ENCODE results near the gene GALNT6.
A peak's percentile ranks its signal among the peaks of the same experiment; 100 is the strongest.
"Not testable (repeated sequence)": the region's sequence is repeated elsewhere in the genome, so short reads cannot be mapped to it uniquely, and the experiment has no call there.

GALNT6 gene

DNA sequence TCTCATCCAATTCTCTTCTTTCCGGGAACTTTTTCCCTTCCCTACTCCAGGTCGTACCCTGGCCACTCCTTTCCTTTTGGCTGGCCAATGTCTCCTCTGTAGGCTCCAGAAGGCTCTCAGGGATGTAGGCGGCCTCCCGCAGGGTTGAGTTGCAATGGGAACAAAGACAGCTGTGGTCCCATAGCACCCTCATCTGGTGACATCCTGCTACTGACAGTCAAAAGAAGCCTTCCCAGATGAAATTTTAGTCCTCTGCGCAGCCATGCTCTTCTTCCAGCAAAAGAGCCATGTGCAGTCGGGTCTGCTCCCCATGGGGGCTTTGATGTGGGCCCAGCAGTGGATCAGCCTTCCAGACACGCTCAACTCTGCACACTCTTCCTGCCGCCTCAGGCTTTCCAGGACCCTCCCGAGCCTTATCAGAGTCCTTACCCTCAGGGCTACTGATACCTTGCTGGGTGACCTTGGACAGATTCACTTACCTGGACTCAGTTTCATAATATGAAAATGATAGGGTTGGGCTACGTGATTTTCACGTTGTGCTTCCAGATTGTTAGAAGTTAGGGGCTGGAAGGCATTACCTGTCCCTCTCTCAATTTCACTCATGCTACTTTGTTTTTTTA, 39.2 kb downstream of the GALNT6 start:
- peak; percentile 45 for DNase-seq (ENCODE audit: low spot score)

DNA sequence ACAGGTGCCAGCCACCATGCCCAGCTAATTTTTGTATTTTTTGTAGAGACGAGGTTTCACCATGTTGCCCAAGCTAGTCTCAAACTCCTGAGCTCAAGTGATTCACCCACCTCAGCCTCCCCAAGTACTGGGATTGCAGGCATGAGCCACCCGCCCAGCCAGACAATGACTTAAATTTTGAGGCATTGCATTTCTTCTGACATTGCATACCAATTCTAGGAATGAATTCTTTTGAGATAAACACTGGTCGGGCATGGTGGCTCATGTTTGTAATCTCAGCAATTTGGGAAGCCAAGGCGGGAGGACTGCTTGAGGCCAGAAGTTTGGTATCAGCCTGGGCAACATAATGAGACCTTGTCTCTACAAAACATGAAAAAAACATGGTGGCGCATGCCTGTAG, 42.2 kb downstream of the GALNT6 start:
- no peak for DNase-seq (ENCODE audit: low spot score)

DNA sequence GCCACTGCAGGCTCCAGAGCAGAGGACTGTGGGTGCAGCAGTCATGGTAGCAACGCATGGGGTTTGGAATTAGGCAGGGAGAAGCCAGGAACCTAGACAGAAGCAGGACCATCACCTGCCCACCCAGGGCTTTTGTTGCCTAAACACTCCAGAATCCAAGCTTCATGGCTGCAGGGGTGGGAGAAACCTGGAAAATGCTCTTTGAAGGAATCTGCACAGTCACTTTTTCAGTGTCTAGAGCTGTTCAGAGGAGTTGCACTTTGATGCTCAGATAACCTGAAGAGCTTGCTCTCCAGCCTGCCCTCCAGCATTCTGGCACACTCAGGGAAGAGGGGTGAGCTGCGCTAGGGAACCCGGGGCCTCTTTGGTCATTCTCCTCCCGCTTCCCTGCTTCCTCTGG, 43.1 kb downstream of the GALNT6 start:
- DNase-seq (ENCODE audit: low spot score) = no peak

DNA sequence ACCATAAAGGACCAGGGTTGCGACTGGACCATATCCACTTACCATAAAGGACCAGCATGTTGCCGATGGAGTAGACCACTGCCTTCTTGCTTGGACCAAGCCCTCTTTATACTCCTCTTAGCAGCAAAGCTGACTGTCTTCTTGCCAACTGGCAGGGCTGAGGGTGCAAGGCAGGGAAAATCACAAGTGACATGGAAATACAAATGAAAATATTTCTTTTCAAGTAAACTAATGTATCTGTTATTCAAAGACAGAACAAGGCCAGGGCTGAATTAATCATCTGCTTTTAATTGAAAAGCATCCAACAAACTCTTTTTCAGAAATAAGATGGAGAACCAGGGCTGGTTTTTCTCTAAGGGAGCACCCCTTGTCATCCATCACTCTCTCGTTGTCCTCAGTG, 44.6 kb downstream of the GALNT6 start, which contains the start of gene CELA1:
TSS of gene CELA1 (minus strand) at position 99 of the 400 bp plus-strand sequence. CDS start at position 58, 41 bp downstream.
- no peak for DNase-seq (ENCODE audit: low spot score)

DNA sequence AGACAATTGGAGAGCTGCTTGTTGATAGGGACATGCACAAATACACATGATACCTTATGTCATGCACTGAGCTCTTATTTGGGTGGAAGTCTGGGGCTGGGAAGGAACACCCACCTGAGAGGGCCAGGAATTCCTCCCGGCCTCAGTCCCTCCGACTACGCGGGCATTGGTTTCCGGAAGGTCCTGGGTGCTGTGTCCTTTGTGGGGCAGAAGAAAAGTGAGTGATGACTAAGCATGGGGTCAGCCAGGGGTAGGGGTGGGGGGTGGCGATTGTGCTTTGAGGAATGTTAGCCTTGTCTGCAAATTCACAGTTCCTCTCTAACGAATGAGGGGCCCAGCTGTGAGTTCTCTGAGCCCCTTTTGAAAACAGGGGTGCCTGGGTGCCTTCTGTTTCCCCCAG, 45.5 kb downstream of the GALNT6 start:
- DNase-seq (ENCODE audit: low spot score) = no peak

DNA sequence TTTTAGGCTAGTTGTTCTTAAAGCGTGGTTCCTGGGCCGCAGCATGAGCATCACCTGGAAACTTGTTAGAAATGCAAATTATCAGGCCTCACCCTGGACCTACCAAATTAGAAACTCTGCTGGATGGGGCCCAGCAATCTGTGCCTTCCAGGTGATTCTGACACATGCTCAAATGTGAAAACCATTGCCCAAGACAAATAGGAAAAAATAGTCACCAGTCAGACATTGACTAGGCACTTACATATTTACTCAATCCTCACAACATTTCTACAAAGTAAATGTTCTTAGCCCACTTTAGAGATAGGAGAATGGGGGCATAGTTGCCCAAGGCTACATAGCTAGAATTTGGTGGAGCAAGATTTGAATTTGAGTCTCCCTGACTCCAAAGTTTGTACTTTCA, 48.0 kb downstream of the GALNT6 start:
- no peak for DNase-seq (ENCODE audit: low spot score)

DNA sequence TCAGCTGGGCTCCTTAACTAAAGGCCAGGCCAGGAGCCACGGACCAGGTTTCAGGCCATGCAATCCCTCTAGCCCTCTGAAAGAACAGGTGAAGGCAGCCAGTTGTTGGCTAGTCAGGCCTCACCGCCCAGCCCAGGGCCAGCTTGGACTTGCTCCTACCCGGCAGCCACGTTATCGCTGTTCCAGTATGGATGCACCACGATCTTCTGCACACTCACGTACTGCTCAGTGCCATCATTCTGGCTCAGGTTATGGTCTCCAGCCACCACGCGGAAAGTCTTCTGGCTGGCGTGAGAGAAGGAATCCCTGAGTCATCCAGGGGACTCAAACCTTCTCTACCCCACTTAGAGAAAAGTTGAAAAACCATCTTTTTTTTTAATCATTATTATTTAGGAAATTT, 48.8 kb downstream of the GALNT6 start:
- no peak for DNase-seq (ENCODE audit: low spot score)

DNA sequence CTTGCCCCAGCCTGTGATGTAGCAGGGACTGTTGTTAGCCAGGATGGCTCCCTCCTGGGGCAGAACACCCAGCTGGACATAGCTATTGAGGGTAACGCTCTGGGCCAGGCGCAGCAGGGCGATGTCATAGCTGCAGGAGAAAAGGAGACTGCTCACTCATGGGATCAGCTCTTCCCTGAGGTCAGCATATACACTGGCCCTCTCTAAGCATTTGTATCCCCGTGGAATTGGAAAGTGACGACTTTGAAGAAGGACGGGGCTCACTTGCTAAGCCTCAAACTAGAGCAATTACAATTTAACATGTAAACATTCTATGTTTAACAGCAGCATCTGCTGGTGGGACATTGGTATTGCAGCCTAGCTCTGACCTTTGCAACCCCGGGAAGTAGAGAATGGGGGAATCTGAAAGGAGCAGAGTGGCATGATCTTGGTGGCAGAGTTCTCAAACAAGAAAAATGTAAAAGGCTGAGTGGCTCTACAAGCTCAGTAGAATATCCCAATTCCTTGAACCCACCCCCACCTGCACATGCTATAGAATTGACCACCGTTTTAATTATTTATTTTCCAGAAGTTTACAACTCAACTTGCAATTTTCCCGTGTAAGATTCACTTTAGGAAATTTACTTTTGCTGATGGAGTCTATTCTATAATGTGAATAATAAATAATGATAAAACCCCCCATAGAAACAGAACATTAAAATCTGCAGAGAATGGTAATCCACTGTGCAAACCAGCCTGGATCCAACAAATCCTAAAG, 49.8 kb downstream of the GALNT6 start:
- peak; percentile 70 for DNase-seq (ENCODE audit: low spot score)

DNA sequence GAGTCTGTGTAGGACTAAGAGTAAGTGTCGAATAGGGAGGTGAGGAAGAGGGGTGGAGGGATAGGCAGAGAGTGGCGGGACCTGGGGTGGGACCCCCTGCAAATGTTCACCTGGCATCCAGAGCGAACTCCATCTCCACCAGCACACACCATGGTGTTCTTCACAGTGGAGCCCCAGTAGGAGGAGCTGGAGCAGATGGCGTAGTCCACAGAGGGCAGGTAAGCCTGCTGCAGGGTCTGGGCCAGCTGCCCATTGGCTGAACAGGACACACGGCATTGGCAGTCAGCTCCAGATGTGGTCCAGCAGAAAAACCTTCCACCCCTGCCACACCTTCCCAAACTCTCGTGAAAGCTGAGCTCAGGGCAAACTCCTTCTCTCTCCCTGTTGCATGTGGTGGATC, 51.5 kb downstream of the GALNT6 start:
- DNase-seq (ENCODE audit: low spot score) = no peak

DNA sequence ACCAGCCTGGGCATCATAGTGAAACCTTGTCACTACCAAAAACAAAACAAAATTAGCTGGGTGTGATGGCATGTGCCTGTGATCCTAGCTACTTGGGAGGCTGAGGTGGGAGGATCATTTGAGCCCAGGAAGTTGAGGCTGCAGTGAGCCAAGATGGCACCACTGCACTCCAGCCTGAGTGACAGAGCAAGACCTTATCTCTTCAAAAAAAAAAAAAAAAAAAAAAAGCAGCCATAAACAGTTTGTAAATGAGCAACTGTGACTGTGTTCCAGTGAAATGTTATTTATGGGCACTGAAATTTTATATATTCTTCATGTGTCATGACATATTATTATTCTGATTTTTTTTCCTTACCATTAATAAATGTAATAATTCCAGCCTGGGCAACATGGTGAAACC, 53.9 kb downstream of the GALNT6 start:
- not testable (repeated sequence) for DNase-seq (ENCODE audit: low spot score)

DNA sequence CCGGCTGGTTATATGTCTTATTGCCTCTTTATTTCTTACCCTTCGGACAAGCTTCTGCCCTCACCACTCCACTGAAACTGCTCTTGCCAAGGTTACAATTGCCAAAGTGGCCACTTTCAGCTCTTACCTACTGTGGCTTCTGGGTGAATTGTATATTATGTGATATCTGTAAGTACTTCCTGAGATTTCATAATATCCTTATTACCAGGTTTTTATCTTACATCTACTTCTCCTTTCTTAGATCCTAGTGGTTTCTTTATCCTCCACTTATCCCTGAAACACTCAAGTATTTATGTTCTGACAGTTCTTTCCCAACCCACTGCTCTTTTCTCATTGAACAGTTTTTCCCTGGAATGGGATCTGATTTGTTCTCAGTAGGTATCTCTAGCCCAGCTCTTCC, 55.3 kb downstream of the GALNT6 start:
- DNase-seq (ENCODE audit: low spot score) = no peak

DNA sequence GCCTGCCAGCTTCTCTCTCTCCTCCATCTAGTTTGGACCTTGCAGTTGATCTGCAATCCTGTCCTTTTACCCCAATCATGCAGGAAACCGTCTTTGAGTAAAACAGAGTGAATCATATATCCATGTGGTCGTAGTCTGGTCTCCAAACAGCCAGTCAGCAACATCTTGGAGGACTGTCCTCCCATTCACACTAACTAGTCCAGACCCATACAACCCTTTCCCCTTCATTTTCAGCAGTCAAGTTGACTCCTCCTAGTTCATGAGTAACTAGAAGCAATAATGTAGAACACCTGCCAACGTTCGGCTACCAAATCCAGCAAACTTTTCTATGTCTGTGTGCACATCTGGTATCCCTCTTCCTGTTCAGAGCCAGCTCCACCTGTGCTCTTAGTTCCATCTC, 56.4 kb downstream of the GALNT6 start:
- DNase-seq (ENCODE audit: low spot score) = peak; percentile 16

DNA sequence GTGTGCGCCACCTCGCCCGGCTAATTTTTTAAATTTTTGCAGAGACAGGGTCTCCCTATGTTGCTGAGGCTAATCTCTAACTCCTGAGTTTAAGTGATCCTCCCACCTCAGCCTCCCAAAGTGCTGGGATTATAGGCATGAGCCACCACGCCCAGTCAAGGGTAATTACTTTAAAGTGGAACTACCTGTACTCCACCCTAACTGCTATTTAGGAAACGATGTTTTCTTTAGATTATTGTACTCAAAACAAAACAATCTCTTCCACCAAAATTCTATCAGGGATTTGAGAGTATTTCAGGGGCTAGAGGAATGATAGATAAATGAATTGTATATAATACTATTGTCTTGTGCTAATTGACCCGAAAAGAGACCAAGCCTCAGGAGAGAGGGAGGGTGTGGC, 57.7 kb downstream of the GALNT6 start:
- DNase-seq (ENCODE audit: low spot score) = no peak

DNA sequence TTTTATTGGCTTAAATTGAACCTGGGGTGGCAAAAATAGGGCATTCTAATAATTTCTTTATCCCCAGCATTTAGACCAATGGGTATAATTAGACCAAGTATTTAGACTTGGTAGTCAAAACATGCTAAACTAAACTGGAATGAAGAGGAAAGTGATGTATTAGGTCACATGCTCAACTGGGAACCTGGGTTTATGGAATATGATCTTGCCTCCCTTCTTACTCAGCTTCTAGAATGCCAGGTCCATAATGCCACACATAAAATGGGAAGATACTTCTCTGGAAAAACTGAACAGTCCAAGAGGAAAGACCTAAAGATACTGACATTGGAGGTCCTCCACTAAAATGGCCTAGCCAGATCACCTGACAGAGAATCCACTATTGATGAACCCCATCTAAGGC, 61.0 kb downstream of the GALNT6 start:
- no peak for DNase-seq (ENCODE audit: low spot score)

DNA sequence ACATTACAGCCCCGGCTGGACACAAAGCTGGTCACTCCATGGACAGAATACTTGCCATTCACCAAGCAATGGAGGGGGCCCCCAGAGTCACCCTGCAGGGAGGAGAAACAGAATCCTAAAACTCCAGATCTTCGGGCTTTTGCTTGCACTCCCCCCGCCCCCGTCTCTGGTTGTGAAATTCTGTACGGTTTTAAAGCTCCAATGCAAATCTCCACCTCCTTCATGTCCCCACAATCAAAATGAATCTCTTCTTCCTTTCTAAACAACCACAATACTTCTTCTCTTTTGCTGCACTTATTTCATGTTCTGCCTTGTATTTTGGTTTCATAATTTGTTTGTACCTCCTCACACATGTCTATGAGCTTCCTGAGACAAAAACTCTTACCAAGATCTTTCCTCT, 61.5 kb downstream of the GALNT6 start:
- DNase-seq (ENCODE audit: low spot score) = no peak

DNA sequence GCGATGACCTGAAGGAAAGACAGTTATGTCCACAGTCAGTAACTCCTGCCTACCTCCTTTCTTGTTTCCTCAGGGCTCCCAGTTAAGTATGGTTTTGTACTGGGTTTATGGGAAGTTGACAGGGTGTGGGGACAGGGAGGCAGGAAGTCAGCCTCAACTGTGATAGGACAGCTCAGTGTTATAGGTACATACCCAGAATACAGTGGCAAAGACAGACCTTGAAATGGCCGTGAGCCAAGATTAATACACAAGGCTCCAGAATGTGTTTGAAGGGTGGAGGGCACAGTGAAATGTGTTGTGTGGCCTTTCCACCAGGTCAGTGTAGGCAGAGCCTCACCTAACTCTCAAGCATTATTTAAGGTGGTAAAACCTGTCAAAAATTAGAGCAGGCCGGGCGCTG, 62.6 kb downstream of the GALNT6 start:
- no peak for DNase-seq (ENCODE audit: low spot score)

DNA sequence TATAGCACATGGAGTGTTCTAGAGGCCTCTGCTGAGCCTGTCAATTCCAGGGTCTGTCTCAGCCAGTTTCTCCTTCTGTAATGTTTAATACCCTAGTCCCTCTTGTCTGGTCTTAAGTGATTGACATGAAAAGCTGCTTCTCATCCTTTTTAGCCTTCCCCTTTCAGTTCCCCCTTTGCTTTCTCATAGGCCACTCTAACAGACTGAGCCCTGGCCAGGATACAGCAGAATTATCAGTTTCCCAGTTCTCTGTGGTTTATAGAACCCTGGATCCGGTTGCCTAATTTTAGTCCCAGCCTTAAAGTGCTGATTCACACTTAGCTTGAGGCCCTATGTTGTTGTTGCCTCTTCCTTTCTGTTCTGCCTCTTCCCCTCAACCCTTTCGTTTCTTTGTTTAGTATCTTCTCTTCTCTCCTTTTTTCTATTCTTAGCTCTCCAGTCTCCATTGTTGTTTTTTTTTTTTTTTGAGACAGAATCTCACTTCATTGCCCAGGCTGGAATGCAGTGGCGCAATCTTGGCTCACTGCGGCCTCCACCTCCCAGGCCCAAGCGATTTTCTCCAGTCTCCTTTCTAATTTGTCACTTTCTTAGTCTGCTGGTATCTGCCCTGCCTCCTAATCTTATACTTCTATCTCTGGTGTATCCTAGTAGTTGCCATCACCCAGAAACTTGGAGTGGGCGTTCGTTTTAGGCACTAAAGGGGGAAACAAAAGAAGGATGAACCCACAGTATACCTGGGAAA, 64.3 kb downstream of the GALNT6 start:
- no peak for DNase-seq (ENCODE audit: low spot score)

DNA sequence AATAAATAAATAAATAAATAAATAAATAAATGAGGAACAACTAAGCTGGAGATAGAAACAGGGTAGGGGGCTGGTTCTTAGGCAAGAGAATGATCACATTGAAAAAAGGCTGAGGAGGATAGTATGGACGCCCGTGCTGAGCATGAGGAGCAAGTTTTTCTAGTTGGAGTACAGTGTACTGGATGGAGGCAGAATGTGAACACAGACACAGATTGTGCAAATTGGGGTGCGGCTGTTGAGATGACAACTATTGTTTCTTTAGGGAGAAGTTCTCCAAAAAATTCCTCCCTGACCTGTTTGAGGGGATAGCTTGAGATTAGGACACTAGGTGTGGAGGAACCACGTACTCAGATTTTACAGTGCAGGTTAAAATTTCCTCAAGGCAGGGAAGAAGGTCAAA, 66.3 kb downstream of the GALNT6 start:
- DNase-seq (ENCODE audit: low spot score) = no peak

DNA sequence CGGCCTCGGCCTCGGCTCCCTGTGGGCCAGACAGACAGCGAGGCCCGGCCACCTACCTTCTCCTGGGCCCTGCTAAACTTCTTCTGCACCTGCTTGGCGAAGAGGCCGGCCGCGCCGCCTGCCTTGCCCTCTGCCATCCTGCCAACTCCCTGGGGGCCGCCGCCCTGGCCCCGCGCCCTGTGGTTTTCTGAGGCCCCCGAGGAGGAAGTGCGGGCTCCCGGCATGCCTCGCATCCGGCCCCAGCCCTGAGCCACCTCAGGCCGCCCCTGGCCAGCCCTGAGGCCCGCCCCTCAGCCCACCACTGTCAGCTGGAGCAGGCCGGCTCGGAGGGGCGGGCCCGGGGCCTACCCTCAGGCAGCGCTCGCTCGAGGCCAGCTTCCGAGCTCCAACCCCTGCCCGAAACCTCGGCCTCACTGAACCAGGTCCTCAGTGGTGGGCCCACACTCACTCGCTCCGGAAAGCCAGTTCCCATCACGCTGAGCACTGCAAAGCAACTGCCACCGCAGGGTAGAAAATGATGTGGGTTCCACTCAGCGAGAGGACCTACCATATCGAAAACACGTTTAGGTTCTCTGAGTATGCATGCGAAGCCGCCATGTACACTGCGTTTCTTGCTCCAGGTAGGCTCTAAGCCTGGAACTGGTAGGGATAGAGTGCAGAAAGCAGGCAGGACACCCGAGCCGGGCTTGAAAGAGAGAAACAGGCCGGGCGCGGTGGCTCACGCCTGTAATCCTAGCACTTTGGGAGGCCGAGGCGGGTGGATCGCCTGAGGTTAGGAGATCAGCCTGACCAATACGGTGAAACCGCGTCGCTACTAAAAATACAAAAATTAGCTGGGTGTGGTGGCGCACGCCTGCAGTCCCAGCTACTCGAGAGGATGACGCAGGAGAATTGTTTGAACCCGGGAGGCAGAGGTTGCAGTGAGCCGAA, 67.0 kb downstream of the GALNT6 start, which contains the start of gene BIN2:
TSS of gene BIN2 (minus strand) at position 209 of the 930 bp plus-strand sequence. CDS start at position 137, 72 bp downstream.
- DNase-seq (ENCODE audit: low spot score) = no peak

DNA sequence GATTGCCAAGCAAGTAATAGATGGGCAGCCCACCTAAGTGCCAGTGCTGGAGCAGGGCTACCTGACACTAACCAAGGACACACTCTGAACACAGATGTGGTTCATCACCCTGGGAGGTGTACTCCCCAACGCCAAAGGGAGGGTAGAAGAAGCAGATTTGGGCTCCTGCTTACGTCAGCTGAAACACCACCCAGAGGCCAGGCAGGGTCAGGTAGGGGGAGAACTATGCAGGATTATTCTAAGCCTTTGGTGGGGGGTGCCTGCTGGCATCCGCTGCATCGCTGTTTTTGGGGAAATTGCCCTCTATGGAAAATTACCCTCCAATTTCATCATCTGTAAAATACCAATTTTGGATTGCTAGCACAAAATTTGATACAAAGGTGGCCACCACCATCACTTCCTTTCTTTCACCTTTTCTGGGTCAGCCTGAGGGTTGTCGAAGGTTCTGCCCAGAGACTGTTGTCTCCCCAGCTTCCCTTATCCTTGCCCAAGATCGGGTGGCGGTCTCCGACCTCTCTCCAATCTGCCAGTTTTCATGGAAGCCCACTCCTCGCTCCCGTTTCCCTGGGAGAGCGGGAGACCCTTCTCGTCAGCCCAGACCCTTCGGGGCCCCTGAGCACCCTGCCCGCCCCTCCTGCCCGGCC, 67.8 kb downstream of the GALNT6 start:
- DNase-seq (ENCODE audit: low spot score) = no peak

DNA sequence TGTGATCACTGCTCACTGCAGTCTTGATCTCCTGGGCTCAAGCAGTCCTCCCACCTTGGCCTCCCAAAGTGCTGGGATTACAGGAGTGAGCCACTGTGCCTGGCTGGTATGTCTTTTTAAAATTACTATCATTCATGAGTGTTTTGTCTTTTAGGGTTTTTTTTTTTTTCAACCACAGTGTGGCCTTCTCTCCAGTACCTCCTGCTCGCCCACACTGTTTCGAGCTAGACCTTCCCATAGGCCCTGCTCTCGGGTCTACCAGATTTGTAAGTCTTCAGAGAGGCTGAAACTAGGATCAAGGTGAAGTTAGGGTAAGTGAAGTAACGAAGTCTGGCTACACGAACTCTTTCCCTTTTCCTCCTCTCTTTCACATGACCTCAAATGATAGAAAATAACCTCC, 68.8 kb downstream of the GALNT6 start:
- DNase-seq (ENCODE audit: low spot score) = no peak
